Naive thymus-derived CD8-positive, alpha-beta T cell (primary cell): ENCODE measurements around the gene ABHD16A. TPM values are rescaled to one million over a fixed set of nuclear protein-coding genes. Genes with fewer than 3 reads are reported as not detected.

Experiments used
- ATAC-seq, 2 donors: fragments of 150-1000 bp; cut with Tn5 transposase in 1 of 2; sonication (Bioruptor Pico), chemical (Tn5 transposase) in 1 of 2; 1 replicate in 1 of 2; 2 replicates in 1 of 2; pipeline ENCODE4 v1.10.0; 2021; ENCODE audit warnings: mild to moderate bottlenecking in 2 of 2, moderate library complexity in 2 of 2
- POLR2A ChIA-PET: fragments of 350-600 bp; sonication (Branson Sonifier 250); formaldehyde crosslinking; loops from one replicate; lab custom pipeline; 2021; ENCODE audit warnings: antibody characterized with exemption; lab: Charles Lee
- DNase-seq, 10 donors: peaks; one replicate each; pipeline versions ENCODE4 v3.0.0 to v3.0.0-alpha.2; 2020 to 2022
- H3K27ac Mint-ChIP-seq, 10 donors: one replicate each; pipeline ENCODE4 v1.8.0; 2020 to 2022; ENCODE audit warnings: mild to moderate bottlenecking in 10 of 10, mixed read lengths in 10 of 10, moderate library complexity in 4 of 10, inconsistent platforms in 1 of 10
- H3K27me3 Mint-ChIP-seq, 5 donors: one replicate each; pipeline ENCODE4 v1.8.0; 2021 to 2022; ENCODE audit warnings: mixed read lengths in 5 of 5
- H3K36me3 Mint-ChIP-seq, 3 donors: one replicate each; pipeline ENCODE4 v1.8.0; 2020 to 2022; ENCODE audit warnings: mixed read lengths in 3 of 3, mild to moderate bottlenecking in 2 of 3, inconsistent platforms in 1 of 3
- H3K4me1 Mint-ChIP-seq, 4 donors: one replicate each; pipeline ENCODE4 v1.8.0; 2021 to 2022; ENCODE audit warnings: mixed read lengths in 4 of 4
- H3K4me3 Mint-ChIP-seq, 10 donors: one replicate each; pipeline ENCODE4 v1.8.0; 2020 to 2022; ENCODE audit warnings: mild to moderate bottlenecking in 10 of 10, mixed read lengths in 10 of 10, moderate library complexity in 6 of 10, inconsistent platforms in 1 of 10
- H3K9me3 Mint-ChIP-seq, 9 donors: one replicate each; pipeline ENCODE4 v1.8.0; 2020 to 2022; ENCODE audit warnings: mixed read lengths in 9 of 9, mild to moderate bottlenecking in 3 of 9, inconsistent platforms in 1 of 9, moderate library complexity in 1 of 9
- polyA plus RNA-seq, 3 donors: library from polyadenylated mRNA; unstranded; fragments of 300-500 nt; fragmentation: Illumina TruSeq; gene quantifications; one replicate each; pipeline ENCODE4 v1.2.3, GENCODE V29; 2021
- total RNA-seq, 8 experiments: library from RNA in 2 of 8; stranded (reverse) in 2 of 8; gene quantifications; one replicate each; pipeline ENCODE4 v1.2.3 and lab custom pipeline; 2021 to 2026

The ABHD16A gene
- total and polyA plus RNA-seq, 5 experiments from 2014 or later: 26.9 to 59.9 (median 35.5) TPM

DNA sequence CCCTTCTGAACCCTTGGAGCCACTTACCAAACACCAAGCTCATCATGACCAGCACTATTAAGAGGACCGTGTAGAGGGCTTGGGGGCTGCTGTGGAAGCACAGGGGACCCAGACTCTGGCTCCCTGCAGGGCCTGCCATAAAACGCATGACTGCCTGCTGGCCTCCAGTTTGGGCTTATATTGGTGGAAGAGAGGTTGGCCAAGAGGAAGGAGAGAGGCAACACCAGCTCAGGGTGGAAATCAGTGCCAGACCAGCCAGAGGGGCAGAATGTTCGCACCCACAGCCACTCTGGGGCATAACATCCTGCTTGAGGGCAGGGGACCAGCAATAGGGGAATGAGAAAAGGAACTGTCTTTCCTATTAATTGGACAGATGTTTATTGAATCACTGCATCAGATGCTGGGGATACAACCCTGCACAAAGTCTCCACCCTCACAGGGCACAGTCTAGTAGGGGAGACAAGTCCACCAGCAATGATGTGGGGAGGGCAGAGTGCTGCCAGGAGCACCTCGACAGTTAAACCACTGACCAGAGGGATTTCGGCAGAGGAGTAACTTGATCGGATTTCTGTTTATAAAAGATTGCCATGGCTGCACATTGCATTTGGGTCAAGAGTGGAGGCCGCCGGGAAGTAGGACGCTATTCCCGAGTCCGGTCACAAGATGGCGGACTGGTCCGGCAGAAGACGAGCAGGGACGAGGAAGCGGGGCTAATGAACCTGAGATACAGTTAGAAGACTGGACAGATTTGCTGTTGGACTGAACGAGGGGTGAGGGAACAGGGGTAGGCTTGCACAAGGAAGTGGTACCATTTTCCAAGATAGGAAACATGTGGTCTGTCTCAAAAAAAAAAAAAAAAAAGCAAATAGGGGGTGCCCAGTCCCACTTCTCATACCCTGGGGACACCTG is 22.6 kb downstream of the ABHD16A start, which contains the start of gene LY6G5C:
TSS of gene LY6G5C (minus strand) at position 842 of the 909 bp plus-strand sequence. CDS start at position 148, 694 bp downstream.
- H3K36me3 Mint-ChIP-seq: peaks cover 0 to 5% (median 0%) of the 10 kb centered on the region in 3 donors
- H3K4me1 Mint-ChIP-seq: peaks cover 19 to 31% (median 21%) of the 10 kb centered on the region in 4 donors
- ATAC-seq (peak; percentile 63 to 68), DNase-seq (peak; percentile 33 to 75 (median 51))
- H3K27me3 Mint-ChIP-seq: no peaks in the 10 kb centered on the region
- POLR2A ChIA-PET: interaction anchor here (0.6 to 1.9 kb wide), 12 partner anchors 9 to 158 kb away, joined by 3 to 9 read pairs (median 3); partner anchors contain the start of genes ABHD16A, BAG6, CSNK2B and GPANK1
- H3K4me3 Mint-ChIP-seq: peak within 1 kb of the TSS; percentile 69 to 93 (median 91)
- H3K27ac Mint-ChIP-seq: peak within 1 kb of the TSS; percentile 29 to 93 (median 84)
- H3K9me3 Mint-ChIP-seq: no peaks in the 10 kb centered on the region

DNA sequence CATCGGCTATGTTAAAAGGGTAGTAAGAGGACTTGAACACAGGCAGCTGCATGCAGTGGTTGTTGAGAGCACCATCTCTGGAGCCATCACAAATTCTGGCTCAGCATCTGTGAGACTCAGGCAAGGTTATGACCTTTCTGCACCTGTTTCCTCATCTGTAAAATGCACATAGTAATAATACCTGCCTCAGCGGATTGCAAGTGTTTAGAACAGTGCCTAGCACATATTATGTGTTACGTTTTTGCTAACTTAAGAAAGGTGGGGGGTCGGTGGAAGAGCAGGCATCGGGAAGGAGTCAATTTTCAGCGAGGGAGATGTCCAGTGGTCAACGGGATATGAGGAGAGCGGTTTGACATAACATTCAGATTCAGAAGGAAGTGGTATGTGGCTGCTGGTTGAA is 25.2 kb downstream of the ABHD16A start:
- Mint-ChIP-seq H3K36me3 (peaks cover 0 to 16% (median 0%) of the 10 kb centered on the region in 3 donors), H3K4me1 (peaks cover 19 to 27% (median 22%) of the 10 kb centered on the region in 4 donors), H3K4me3 (no peak overlapping the region), H3K27me3 (no peaks in the 10 kb centered on the region), H3K9me3 (no peaks in the 10 kb centered on the region), H3K27ac (peak overlapping the region in 1 of 10 donors; percentile 71)
- POLR2A ChIA-PET: interaction anchor here (0.5 to 2.0 kb wide), 3 partner anchors 25 to 152 kb away, joined by 3 to 13 read pairs (median 8); partner anchors contain the start of gene BAG6
- DNase-seq (no peak), ATAC-seq (no peak)

DNA sequence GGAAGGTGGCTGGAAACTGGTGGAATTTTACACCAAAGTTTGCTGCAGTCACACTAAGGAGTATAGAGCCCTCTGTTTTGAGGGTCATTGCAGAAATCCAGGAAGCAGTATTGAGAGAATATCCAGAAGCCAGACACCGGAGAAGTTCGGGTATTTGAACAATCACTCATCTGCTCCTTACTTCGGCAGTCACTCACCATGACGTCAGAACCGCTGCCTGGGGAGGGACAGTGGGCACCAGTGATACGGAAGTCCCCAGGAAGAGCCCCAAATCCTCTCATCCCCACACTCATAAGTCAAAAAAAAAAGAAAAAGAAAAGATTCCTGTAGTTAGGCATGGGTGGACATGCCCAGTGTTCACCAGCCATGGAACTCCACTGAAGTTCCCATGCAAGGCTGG is 26.2 kb downstream of the ABHD16A start:
- H3K9me3 Mint-ChIP-seq: no peaks in the 10 kb centered on the region

DNA sequence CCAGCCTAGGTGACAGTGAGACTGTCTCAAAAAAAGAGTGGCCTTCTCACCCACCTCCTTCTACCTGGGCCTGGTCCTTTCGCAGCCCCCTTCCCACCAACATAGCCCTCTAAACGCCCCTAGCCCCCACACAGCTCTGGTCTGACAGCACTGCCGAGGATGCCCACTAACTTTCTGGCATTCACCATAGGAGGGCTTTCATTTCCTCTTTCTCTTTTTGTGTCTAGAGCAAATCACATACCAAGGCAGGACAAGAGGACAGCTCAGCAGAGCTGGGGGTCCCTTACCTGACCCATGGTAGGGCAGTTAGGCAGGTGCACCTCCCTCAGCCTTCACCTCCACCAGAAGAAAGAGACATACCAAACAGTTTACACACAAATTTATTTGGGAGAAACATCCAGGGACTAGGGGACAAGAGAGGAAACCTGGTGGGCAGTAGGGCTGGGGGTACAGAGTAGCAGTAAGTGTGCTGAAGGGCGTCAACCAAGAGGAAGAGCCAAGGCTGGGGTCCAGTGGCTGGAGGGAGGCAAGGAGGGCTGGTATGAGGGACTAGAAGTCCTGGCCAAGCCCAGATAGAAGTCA is 26.7 kb downstream of the ABHD16A start:
- Mint-ChIP-seq H3K4me1 (peaks cover 15 to 20% (median 17%) of the 10 kb centered on the region in 4 donors), H3K4me3 (no peak overlapping the region), H3K27ac (peak overlapping the region in 5 of 10 donors; percentile 22 to 82 (median 53)), H3K27me3 (no peaks in the 10 kb centered on the region), H3K36me3 (peaks cover 0 to 31% (median 5%) of the 10 kb centered on the region in 3 donors), H3K9me3 (no peaks in the 10 kb centered on the region)
- DNase-seq: no peak
- POLR2A ChIA-PET: no interaction called here
- ATAC-seq: no peak

More for the DNA sequence above, 26.2 kb downstream of the ABHD16A start:
- Mint-ChIP-seq H3K27ac (peak overlapping the region in 3 of 10 donors; percentile 22 to 80 (median 46)), H3K4me3 (no peak overlapping the region), H3K27me3 (no peaks in the 10 kb centered on the region), H3K36me3 (peaks cover 0 to 27% (median 5%) of the 10 kb centered on the region in 3 donors), H3K4me1 (peaks cover 18 to 23% (median 21%) of the 10 kb centered on the region in 4 donors)
- DNase-seq: no peak
- POLR2A ChIA-PET: interaction anchor here (0.6 to 2.0 kb wide), 2 partner anchors 24 to 167 kb away, joined by 3 to 8 read pairs; partner anchors contain the start of gene BAG6
- ATAC-seq: no peak

DNA sequence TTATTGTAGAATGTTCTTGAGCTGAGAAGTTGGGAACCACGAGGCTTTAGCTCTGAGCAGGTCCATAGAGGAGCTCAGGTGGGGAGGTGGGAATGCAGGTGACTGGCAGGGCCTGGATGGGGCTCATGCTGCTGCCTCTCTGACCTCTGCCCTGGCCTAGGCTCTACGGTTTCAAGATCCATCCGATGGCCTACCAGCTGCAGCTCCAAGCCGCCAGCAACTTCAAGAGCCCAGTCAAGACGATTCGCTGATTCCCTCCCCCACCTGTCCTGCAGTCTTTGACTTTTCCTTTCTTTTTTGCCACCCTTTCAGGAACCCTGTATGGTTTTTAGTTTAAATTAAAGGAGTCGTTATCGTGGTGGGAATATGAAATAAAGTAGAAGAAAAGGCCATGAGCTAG is 33.4 kb downstream of the ABHD16A start, which contains the start of gene LY6G5B:
TSS of gene LY6G5B (plus strand) at position 301 of the 400 bp plus-strand sequence. CDS start 975 bp downstream, outside the sequence.
- H3K36me3 Mint-ChIP-seq: peaks cover 0 to 79% (median 13%) of the 10 kb centered on the region in 3 donors
- no peak for ATAC-seq
- no peaks in the 10 kb centered on the region for H3K9me3 Mint-ChIP-seq
- POLR2A ChIA-PET: interaction anchor here (1.3 to 1.5 kb wide), 2 partner anchors 17 to 233 kb away, joined by 3 to 8 read pairs; partner anchors contain the start of gene BAG6
- DNase-seq: no peak
- H3K27me3 Mint-ChIP-seq: no peaks in the 10 kb centered on the region
- peaks cover 12 to 39% (median 32%) of the 10 kb centered on the region in 4 donors for H3K4me1 Mint-ChIP-seq
- no peak within 1 kb of the TSS for H3K4me3 Mint-ChIP-seq
- peak within 1 kb of the TSS in 5 of 10 donors; percentile 19 to 83 (median 55) for H3K27ac Mint-ChIP-seq

DNA sequence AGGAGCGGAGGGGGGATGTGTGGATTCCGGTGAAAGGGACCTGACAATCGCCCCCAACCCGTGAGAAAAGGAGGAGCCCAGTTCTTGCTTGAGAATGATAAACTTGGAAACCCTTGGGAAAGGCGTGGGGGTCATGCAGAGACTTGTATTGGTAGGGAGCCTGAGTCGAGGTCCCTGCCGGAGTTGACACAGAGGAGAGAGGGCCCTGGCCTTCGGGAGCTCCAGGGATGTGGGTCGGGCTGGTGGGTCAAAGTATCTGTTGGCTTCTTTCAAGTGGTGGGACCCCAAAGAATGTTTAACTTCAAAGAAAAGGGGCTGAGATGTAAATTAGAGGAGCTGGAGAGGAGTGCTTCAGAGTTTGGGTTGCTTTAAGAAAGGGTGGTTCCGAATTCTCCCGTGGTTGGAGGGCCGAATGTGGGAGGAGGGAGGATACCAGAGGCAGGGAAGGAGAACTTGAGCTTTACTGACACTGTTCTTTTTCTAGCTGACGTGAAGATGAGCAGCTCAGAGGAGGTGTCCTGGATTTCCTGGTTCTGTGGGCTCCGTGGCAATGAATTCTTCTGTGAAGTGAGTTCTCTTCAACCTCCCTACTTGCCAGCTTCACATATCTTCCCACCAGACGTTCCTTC is 36.7 kb downstream of the ABHD16A start:
- Mint-ChIP-seq H3K9me3 (no peaks in the 10 kb centered on the region), H3K27me3 (no peaks in the 10 kb centered on the region), H3K36me3 (peaks cover 0 to 70% (median 9%) of the 10 kb centered on the region in 3 donors), H3K4me3 (peak overlapping the region; percentile 93 to 100 (median 97)), H3K27ac (peak overlapping the region; percentile 96 to 99 (median 98)), H3K4me1 (peaks cover 19 to 66% (median 60%) of the 10 kb centered on the region in 4 donors)
- DNase-seq: no peak
- POLR2A ChIA-PET: interaction anchor here (0.8 to 7.9 kb wide), 8 partner anchors 13 to 168 kb away, joined by 3 to 223 read pairs (median 4); partner anchors contain the start of genes ABHD16A, APOM, BAG6 and DDX39B
- ATAC-seq: no peak

DNA sequence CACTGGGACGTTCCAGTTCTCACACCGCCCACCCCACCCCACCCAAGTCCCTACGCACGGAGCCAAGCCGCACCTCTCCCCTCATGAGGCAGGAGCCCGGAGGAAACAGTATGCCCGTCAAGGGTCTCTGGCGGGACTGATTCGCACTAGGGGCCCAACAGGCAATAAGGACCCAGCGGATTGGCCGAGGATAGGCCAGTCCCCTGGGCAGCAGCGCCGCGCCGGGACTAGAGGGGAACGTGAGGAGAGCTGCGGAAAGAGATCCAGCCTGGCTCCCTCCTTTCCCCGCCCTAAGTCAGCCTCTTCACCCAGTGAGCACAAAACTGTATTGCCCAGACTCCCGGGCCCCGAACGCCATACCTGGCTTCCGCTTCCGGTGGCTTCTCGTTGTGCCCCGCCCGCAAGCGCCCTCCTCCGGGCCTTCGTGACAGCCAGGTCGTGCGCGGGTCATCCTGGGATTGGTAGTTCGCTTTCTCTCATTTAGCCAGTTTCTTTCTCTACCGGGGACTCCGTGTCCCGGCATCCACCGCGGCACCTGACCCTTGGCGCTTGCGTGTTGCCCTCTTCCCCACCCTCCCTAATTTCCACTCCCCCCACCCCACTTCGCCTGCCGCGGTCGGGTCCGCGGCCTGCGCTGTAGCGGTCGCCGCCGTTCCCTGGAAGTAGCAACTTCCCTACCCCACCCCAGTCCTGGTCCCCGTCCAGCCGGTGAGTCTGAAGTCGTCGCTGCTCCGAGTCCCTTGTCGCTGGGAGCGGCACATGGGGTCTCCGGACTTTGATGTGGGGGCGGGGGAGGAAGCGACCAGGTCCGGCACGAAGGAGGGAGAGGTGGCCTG is 37.4 kb downstream of the ABHD16A start, which contains the start of gene CSNK2B:
TSS of gene CSNK2B (plus strand) at position 580 of the 836 bp plus-strand sequence. CDS start 752 bp downstream, outside the sequence.
- Mint-ChIP-seq H3K27ac (peak within 1 kb of the TSS; percentile 96 to 99 (median 98)), H3K9me3 (no peaks in the 10 kb centered on the region), H3K36me3 (peaks cover 0 to 65% (median 9%) of the 10 kb centered on the region in 3 donors), H3K4me3 (peak within 1 kb of the TSS; percentile 93 to 100 (median 97)), H3K27me3 (no peaks in the 10 kb centered on the region), H3K4me1 (peaks cover 21 to 73% (median 67%) of the 10 kb centered on the region in 4 donors)
- ATAC-seq (peak; percentile 85 to 86), DNase-seq (peak; percentile 94 to 98 (median 98))
- POLR2A ChIA-PET: interaction anchor here (0.8 to 7.9 kb wide), 19 partner anchors 13 to 462 kb away, joined by 3 to 223 read pairs (median 4); partner anchors contain the start of genes ABHD16A, APOM, ATF6B and BAG6

DNA sequence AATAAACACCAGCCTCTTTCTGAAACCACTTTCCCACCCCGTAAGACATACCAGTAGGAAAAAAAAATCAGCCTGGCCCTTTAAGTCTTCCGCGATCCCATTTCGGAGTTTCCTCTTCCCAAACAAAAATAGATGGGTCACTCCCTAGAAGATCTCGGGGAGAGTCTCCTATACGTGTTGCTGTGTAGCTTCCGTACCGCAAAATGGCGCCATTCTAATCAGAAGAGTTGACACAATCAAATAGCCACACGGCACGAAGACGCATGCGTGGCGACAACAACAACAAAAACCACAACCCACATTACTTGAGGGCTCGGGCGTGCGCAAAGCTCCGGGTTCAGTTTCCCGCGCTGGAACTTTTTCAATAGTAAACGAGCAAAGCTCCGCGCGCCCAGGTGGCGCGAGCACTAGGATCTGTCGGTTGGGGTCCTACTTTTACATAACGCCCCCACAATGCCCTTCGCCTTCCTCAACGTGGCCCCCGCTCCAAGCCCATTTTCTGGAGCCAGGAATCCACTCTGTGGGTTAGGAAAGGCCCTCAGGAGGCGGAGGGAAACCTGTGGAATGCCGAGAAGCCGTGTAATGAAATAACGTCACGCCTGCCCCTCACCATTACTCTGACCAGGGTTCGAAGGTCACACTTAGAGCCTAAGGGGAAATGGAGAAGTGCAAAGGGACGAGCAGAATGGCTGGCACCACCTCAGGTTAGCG is 38.2 kb downstream of the ABHD16A start, which contains the start of gene GPANK1:
TSS of gene GPANK1 (minus strand) at position 208 of the 711 bp plus-strand sequence. CDS start 519 bp downstream, outside the sequence.
- H3K36me3 Mint-ChIP-seq: peaks cover 0 to 57% (median 9%) of the 10 kb centered on the region in 3 donors
- POLR2A ChIA-PET: interaction anchor here (0.6 to 7.9 kb wide), 24 partner anchors 12 to 1602 kb away, joined by 3 to 223 read pairs (median 4); partner anchors contain the start of genes ABHD16A, APOM, ATF6B and BAG6

DNA sequence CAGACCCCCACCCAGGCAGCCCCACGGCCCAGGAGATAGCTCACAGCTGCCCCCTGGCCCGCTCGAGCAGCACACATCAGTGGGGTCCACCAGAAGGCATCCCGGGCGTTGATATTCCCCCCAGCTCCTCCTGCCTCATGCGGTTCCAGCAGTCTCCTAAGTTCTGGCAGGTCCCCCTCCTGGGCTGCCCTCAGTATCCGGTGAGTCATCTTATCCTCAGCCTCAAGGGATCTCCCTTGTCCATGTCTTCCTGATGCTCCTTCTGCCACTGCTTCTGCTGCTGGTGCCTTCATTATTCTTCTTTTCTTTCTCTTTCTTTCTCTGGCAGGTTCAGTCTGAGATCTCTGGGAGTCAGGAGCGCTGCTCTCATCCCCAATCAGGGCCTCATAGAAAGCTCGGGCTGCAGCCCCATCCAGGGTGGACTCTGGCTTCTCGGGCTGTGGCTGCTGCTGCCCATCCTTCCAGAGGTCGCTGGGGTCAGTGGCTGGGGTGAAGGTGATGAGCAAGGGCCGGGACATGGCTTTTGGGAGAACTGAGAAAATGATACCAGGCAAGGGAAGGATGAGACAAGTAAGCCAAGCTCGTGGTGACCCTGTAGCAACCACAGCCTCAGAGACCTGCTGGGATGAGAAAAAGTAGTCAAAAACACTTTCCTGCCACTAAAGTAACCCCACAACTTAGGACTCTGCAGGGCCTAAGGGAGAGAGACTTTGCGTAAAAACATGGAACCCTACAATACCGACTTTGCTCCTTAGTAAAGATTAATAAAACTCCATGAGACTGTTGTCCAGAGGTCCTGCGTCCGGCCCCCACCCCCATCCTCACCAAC is 38.9 kb downstream of the ABHD16A start:
- Mint-ChIP-seq H3K27ac (peak overlapping the region; percentile 96 to 99 (median 98)), H3K36me3 (peaks cover 0 to 49% (median 10%) of the 10 kb centered on the region in 3 donors), H3K9me3 (no peaks in the 10 kb centered on the region), H3K4me3 (peak overlapping the region; percentile 93 to 100 (median 97)), H3K27me3 (no peaks in the 10 kb centered on the region), H3K4me1 (peaks cover 30 to 87% (median 77%) of the 10 kb centered on the region in 4 donors)
- DNase-seq (no peak), ATAC-seq (no peak)
- POLR2A ChIA-PET: interaction anchor here (0.6 to 7.9 kb wide), 27 partner anchors 11 to 1607 kb away, joined by 3 to 223 read pairs (median 3); partner anchors contain the start of genes ABHD16A, APOM, ATF6B and BAG6

More for the DNA sequence above, 38.2 kb downstream of the ABHD16A start, which contains the start of gene GPANK1:
- ATAC-seq: peak; percentile 41 to 43
- Mint-ChIP-seq H3K4me1 (peaks cover 23 to 80% (median 71%) of the 10 kb centered on the region in 4 donors), H3K27me3 (no peaks in the 10 kb centered on the region), H3K4me3 (peak within 1 kb of the TSS; percentile 93 to 100 (median 97)), H3K9me3 (no peaks in the 10 kb centered on the region), H3K27ac (peak within 1 kb of the TSS; percentile 96 to 99 (median 98))
- DNase-seq: peak; percentile 74 to 95 (median 88)
